Liver (tissue), 3 donors: ENCODE data around the gene PPM1L.

Experiments
- CTCF ChIP-seq: fragments of 150-350 bp; IDR thresholded peaks from 2 replicates; pipeline ENCODE4 v1.5.1; 2017; ENCODE audit warnings: improper control_type of control experiment, low read depth, low read length; ENCODE audit not compliant: missing input control
- RAD21 ChIP-seq, 2 donors: IDR thresholded peaks; 2 replicates each; pipeline ENCODE4 v1.6.1; 2016; ENCODE audit warnings: antibody characterized with exemption in 2 of 2, mild to moderate bottlenecking in 2 of 2
- YY1 ChIP-seq: IDR thresholded peaks from 2 replicates; pipeline ENCODE4 v1.6.1; 2016; ENCODE audit warnings: antibody characterized with exemption, mild to moderate bottlenecking
- donor health status: healthy.
- donor health status: healthy.

DNA sequence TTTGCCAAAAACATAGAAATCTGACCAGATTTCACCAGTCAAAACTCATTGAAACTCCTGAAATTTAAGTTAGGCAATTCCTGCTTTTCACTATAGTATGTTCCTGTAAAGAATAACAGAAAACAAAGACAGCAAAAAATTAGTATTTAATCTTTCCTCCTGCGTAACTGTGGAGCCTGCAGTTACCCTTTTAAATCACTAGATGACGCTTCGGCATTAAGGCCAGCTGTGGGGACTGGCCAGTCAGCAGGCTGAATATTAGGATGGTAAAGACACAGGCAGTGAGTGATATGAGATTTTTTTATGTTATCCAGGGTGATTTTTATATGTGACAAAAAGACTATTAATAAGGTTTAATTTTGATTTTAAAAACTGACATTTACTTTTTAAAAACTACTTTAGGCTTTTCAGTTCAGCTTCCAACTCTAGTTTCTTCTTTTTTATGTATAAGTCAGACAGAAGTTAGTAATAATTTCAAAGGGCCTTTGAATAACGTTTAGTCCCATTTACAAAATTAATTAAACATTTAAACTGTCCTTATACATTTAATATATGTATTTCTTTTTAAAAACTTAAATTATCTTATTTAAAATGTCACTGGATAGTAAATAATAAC lies 165.1 kb downstream of the PPM1L start:
- TF ChIP-seq YY1 (no peak), RAD21 (IDR thresholded peaks at IDR 0.05) (peak; percentile 96 to 97), CTCF (peak; percentile 98)
